ENCODE measurements around the gene NFATC4. TPM values are rescaled to one million over a fixed set of nuclear protein-coding genes. Genes with fewer than 3 reads are reported as not detected.

Gene NFATC4
- total and polyA plus RNA-seq, 2 experiments from 2014 or later = 20.9 to 26.6 TPM

DNA sequence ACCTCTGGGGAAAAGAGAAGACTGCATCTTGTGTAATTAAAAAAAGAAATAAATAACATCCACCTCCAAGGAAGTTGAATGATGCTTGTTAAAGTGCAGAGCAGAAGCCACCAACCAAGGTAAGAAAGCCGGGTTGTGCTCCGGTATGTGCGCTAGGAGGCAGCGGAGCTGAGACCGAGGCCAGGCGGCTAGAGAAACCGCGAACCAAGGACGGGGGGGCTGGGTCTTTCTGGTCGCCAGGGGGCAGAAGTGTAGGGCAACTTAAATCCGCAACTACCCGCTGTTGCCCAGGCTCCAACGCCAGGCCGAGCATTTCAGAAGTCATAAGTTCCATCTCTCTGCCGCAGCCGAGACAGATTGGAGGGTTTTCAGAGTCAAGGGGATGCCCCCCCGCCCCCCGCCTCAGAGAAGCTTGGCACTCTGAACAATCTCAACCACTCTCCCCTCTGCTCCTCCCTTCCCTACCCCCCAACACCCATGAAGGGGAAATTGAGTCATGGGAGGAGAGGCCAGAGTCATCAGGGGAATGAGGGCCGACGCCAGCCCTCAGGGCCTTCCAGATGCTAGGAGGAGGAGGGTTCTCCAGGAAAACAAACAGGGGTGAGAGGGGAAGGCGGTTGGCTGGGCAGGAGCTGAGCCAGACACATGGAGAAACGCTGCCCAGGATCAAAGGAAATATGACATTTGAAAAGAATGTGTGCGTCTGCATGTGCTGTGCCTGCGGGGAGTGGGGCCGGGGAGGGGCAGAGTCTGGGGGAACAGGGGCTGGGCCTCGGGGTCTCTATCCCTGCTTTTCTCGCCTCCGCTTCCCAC is 2.2 kb upstream of the NFATC4 start:
- H3K79me2 ChIP-seq (replicated peaks; ENCODE audit: insufficient read depth) = no peaks in the 10 kb centered on the region
- peaks cover 14% of the 10 kb centered on the region for H3K4me1 Mint-ChIP-seq
- no peaks in the 10 kb centered on the region for H3K36me3 Mint-ChIP-seq (ENCODE audit: low read depth)
- H3K4me1 ChIP-seq (ENCODE audit: insufficient read depth) = peaks cover 14% of the 10 kb centered on the region; the same call in 1 of the 2 replicates
- peak overlapping the region; percentile 71; the same call in 1 of the 2 replicates for H3K27ac Mint-ChIP-seq
- 0 out of 2 replicates have a peak overlapping the region, but pooled peaks have one; percentile 64 for H2AFZ ChIP-seq
- peak overlapping the region; percentile 97 for H3K4me3 ChIP-seq
- TF ChIP-seq ZNF331 (CRISPR knock-in tag; IDR thresholded peaks at IDR 0.05; ENCODE audit: low read depth) = no peak
- no peak for TF ChIP-seq EZH2phosphoT487 (IDR thresholded peaks at IDR 0.05; ENCODE audit: unreplicated experiment)
- TF ChIP-seq ZNF114 (CRISPR knock-in tag; IDR thresholded peaks at IDR 0.05) = no peak
- no peak for TF ChIP-seq JUNB (IDR thresholded peaks at IDR 0.05; ENCODE audit: unreplicated experiment)
- TF ChIP-seq, protein P1, sequence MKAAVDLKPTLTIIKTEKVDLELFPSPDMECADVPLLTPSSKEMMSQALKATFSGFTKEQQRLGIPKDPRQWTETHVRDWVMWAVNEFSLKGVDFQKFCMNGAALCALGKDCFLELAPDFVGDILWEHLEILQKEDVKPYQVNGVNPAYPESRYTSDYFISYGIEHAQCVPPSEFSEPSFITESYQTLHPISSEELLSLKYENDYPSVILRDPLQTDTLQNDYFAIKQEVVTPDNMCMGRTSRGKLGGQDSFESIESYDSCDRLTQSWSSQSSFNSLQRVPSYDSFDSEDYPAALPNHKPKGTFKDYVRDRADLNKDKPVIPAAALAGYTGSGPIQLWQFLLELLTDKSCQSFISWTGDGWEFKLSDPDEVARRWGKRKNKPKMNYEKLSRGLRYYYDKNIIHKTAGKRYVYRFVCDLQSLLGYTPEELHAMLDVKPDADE (IDR thresholded peaks at IDR 0.05) = no peak
- no peak for TF ChIP-seq POLR2AphosphoS5 (IDR thresholded peaks at IDR 0.05; ENCODE audit: low read depth)
- TF ChIP-seq, protein P2, sequence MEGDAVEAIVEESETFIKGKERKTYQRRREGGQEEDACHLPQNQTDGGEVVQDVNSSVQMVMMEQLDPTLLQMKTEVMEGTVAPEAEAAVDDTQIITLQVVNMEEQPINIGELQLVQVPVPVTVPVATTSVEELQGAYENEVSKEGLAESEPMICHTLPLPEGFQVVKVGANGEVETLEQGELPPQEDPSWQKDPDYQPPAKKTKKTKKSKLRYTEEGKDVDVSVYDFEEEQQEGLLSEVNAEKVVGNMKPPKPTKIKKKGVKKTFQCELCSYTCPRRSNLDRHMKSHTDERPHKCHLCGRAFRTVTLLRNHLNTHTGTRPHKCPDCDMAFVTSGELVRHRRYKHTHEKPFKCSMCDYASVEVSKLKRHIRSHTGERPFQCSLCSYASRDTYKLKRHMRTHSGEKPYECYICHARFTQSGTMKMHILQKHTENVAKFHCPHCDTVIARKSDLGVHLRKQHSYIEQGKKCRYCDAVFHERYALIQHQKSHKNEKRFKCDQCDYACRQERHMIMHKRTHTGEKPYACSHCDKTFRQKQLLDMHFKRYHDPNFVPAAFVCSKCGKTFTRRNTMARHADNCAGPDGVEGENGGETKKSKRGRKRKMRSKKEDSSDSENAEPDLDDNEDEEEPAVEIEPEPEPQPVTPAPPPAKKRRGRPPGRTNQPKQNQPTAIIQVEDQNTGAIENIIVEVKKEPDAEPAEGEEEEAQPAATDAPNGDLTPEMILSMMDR (conservative IDR thresholded peaks at IDR 0.05; ENCODE audit: low read depth in 2 of 2) = peak; percentile 81 to 88
- H3K36me3 ChIP-seq (ENCODE audit: insufficient read depth) = no peaks in the 10 kb centered on the region
- H3K27ac ChIP-seq (ENCODE audit: low read depth) = no peak overlapping the region
- H3K4me3 Mint-ChIP-seq = peak overlapping the region; percentile 80
- peaks cover 45% of the 10 kb centered on the region for H3K27me3 ChIP-seq (ENCODE audit: insufficient read depth)
- H3F3A ChIP-seq (replicated peaks; ENCODE audit: low read depth) = 0 out of 2 replicates have a peak, but pooled peaks cover 4% of the 10 kb centered on the region
- H3K4me2 ChIP-seq = peak overlapping the region; percentile 99
- ATAC-seq = peak; percentile 19
- H3K9me3 Mint-ChIP-seq = no peaks in the 10 kb centered on the region; the same call in 2 of the 3 replicates
- H3K9me2 ChIP-seq (ENCODE audit: insufficient read depth) = no peaks in the 10 kb centered on the region
- DNase-seq (ENCODE audit: low spot score) = peak; percentile 96
- H3K27me3 Mint-ChIP-seq (ENCODE audit: insufficient read depth, low read depth, poor library complexity) = peaks cover 22% of the 10 kb centered on the region
- H4K20me1 ChIP-seq (replicated peaks; ENCODE audit: insufficient read depth) = no peaks in the 10 kb centered on the region

DNA sequence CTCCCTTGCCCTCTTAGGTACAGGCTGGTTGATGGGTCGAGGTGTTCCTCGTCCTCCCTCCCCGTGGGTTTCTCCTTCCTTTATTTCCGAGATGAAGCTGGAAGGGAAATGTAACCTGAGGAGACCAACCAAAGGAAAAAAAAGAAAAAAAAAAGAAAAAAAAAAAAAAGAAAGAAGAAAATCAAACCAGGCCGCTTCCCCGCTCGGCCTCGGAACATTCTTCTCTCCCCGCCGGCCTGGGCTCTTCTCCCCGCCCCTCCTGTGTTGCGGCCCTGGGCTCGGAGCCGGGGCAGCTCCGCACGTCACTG is 1.6 kb upstream of the NFATC4 start:
- Histone ChIP-seq H3K9me2 (ENCODE audit: insufficient read depth) (no peaks in the 10 kb centered on the region), H3K4me2 (peak overlapping the region; percentile 99), H3K4me1 (ENCODE audit: insufficient read depth) (peaks cover 14% of the 10 kb centered on the region; the same call in 1 of the 2 replicates), H2AFZ (peak overlapping the region; percentile 97; the same call in 1 of the 2 replicates), H3K36me3 (ENCODE audit: insufficient read depth) (no peaks in the 10 kb centered on the region), H3K4me3 (peak overlapping the region; percentile 97), H4K20me1 (replicated peaks; ENCODE audit: insufficient read depth) (no peaks in the 10 kb centered on the region), H3K79me2 (replicated peaks; ENCODE audit: insufficient read depth) (no peaks in the 10 kb centered on the region), H3F3A (replicated peaks; ENCODE audit: low read depth) (0 out of 2 replicates have a peak, but pooled peaks cover 4% of the 10 kb centered on the region), H3K27ac (ENCODE audit: low read depth) (peak overlapping the region; percentile 92; the same call in 1 of the 2 replicates), H3K27me3 (ENCODE audit: insufficient read depth) (peaks cover 39% of the 10 kb centered on the region)
- Mint-ChIP-seq H3K9me3 (no peaks in the 10 kb centered on the region; the same call in 2 of the 3 replicates), H3K4me3 (peak overlapping the region; percentile 80), H3K36me3 (ENCODE audit: low read depth) (no peaks in the 10 kb centered on the region), H3K27ac (no peak overlapping the region), H3K4me1 (peaks cover 14% of the 10 kb centered on the region), H3K27me3 (ENCODE audit: insufficient read depth, low read depth, poor library complexity) (peaks cover 17% of the 10 kb centered on the region)
- DNase-seq (ENCODE audit: low spot score) (no peak), ATAC-seq (peak; percentile 0; the same call in 1 of the 3 replicates)
- TF ChIP-seq CREB1 (CRISPR knock-in tag; IDR thresholded peaks at IDR 0.05; ENCODE audit: low read depth) (no peak), POLR2AphosphoS5 (IDR thresholded peaks at IDR 0.05; ENCODE audit: low read depth) (no peak), STAT1 (IDR thresholded peaks at IDR 0.05; ENCODE audit: unreplicated experiment) (no peak), JUNB (IDR thresholded peaks at IDR 0.05; ENCODE audit: unreplicated experiment) (no peak), EZH2 (IDR thresholded peaks at IDR 0.05; ENCODE audit: low read depth, unreplicated experiment) (no peak), NANOG (IDR thresholded peaks at IDR 0.05; ENCODE audit: borderline replicate concordance) (no peak), EZH2phosphoT487 (IDR thresholded peaks at IDR 0.05; ENCODE audit: unreplicated experiment) (no peak)
- TF ChIP-seq, protein P2 (conservative IDR thresholded peaks at IDR 0.05; ENCODE audit: low read depth in 2 of 2) = no peak
- TF ChIP-seq, protein P3, sequence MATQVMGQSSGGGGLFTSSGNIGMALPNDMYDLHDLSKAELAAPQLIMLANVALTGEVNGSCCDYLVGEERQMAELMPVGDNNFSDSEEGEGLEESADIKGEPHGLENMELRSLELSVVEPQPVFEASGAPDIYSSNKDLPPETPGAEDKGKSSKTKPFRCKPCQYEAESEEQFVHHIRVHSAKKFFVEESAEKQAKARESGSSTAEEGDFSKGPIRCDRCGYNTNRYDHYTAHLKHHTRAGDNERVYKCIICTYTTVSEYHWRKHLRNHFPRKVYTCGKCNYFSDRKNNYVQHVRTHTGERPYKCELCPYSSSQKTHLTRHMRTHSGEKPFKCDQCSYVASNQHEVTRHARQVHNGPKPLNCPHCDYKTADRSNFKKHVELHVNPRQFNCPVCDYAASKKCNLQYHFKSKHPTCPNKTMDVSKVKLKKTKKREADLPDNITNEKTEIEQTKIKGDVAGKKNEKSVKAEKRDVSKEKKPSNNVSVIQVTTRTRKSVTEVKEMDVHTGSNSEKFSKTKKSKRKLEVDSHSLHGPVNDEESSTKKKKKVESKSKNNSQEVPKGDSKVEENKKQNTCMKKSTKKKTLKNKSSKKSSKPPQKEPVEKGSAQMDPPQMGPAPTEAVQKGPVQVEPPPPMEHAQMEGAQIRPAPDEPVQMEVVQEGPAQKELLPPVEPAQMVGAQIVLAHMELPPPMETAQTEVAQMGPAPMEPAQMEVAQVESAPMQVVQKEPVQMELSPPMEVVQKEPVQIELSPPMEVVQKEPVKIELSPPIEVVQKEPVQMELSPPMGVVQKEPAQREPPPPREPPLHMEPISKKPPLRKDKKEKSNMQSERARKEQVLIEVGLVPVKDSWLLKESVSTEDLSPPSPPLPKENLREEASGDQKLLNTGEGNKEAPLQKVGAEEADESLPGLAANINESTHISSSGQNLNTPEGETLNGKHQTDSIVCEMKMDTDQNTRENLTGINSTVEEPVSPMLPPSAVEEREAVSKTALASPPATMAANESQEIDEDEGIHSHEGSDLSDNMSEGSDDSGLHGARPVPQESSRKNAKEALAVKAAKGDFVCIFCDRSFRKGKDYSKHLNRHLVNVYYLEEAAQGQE (IDR thresholded peaks at IDR 0.05; ENCODE audit: unreplicated experiment) = no peak
- TF ChIP-seq, protein P1 (IDR thresholded peaks at IDR 0.05) = no peak

Measured in GM23338 (cell line).